Raji (cell line): ENCODE measurements around the gene PRKAR1B.

ENCODE experiments used
- POLR2A ChIP-seq: IDR thresholded peaks from 2 replicates; pipeline ENCODE4 v1.6.1; 2011; ENCODE audit warnings: low read depth, low read length, control low read depth; ENCODE audit not compliant: insufficient read depth

The PRKAR1B gene

GRCh38 chr7:748446-748845, 21.4 kb upstream of the PRKAR1B start:
- TF ChIP-seq POLR2A: no peak

DNA sequence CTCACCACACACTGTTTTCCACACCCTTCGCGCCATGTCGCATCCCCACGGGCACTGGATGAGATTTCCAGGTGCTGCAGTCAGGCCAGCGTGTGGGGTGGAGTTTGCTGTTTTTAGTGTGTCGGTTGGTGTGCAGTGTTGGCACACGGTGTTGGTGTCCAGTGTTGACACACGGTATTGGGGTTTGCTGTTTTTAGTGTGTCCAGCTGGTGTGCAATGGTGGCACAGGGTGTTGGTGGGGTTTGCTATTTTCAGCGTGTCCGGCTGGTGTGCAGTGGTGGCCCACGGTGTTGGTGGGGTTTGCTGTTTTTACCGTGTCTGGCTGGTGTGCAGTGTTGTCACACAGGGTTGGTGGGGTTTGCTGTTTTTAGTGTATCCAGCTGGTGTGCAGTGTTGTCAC, 20.1 kb upstream of the PRKAR1B start:
- TF ChIP-seq POLR2A: no peak

DNA sequence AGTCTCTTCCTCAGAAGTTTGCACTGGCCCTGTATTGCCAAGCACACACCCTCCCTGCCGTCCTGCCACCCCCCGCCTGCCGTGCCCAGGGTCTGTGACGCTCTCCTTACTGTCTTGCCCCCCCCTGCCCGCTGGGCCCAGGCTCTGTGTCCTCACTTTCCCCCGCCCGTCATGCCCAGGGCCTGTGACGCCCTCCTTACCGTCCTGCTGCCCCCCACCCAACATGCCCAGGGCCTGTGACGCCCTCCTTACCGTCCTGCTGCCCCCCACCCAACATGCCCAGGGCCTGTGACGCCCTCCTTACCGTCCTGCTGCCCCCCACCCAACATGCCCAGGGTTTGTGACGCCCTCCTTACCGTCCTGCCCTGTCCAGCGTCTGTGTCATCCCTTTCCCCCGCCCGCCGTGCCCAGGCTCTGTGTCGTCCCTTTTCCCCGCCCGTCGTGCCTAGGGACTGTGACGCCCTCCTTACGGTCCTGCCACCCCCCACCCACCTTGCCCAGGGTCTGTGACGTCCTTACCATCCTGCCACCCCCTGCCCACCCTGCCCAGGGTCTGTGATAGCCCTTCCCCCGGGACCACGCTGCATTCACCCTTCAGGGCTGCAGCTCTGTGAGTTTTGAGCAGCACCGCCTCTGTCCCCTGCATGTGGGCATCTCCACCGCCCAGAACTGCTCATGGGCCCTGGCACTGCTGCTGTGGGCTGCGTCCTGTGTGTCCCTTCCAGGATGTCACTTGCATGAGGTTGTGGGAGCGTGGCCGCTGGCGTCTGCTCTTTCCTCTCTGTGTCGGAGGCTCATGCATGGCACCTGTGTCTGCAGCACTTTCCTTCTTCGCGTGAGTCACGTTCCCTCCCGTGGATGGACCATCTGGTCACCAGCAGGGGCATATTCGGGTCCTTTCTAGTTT, 19.3 kb upstream of the PRKAR1B start:
- TF ChIP-seq POLR2A: no peak

DNA sequence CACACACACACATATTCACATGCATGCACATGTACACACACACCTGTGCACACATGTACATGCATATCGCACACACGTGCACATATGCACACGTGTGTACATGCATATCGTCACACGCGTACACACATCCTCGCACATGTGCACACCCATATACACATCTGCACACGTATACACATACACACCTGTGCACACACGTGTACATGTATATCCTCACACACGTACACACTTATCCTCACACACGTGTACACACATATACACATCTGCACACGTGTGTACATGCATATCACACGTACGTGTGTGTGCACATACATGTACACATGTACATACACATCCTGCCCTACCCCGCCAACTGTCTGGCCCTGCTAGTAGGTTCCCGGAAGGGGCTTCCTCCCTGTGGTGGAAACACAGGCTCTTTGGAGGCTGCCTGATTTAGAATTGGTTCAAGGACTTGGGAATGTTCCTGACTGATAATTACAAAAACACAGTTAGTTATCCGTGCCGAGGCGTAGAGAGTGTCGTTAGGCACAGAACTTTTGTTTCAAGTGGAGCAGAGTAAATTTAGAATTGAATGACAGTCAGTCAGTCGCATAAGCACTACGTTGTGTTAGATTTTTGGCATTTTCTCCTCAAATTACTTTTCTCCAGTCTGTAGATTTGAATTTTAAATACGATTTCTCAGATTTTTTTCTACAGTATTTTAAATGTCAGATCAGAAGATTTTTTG, 18.5 kb upstream of the PRKAR1B start:
- TF ChIP-seq POLR2A: no peak

DNA sequence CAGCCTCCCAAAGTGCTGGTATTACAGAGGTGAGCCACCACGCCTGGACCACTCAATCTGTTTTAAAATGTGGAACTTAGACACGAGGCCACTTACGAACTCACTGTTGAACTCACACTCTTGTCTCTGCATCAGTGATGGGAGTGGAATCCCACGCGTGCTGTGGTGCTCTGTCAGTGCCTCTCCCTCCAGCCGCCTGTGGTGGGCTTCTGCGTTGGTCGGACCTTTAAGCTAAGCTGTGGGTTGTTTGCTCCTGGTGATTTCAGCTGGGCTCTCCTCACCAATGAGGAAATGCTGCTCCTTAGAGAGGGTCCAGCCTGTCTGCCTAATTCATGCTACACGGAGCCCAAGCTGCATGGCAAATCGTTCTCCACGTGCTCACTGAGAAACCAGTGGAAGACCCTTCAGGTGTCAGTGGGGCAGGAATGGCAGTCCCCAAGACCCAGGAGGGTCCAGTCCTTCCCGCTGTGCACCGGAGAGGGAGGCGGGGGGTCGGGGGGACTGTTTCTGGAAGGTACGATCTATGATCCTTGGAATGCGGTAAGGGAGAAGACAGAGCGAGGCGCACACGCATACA, 17.9 kb upstream of the PRKAR1B start:
- TF ChIP-seq POLR2A: no peak

GRCh38 chr7:742791-743190, 15.7 kb upstream of the PRKAR1B start:
- no peak for TF ChIP-seq POLR2A

GRCh38 chr7:741850-742249, 14.8 kb upstream of the PRKAR1B start:
- TF ChIP-seq POLR2A: no peak

DNA sequence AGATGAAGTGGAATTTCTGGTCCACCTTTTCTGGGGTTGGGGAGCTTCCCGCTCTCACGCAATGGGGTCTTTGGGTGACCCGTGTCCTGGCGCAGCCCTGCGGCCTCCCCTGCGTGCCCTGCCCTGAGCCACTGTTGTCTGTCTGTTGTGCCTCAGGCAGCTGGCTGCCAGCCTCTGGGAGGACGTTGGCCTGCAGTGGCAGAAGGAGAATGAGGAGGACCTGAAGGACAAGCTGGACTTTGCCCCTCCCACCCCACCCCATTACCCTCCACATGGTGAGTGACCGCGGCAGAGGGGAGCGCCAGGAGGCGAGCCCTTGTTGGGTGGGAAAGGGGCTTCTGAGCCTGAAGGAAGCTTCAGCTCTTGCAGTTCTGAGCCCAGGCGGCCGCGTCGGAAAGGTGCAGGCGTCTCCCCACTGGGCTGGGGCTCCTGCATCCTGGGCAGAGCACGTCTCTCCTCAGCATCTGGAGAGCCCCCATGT, 14.2 kb upstream of the PRKAR1B start:
- TF ChIP-seq POLR2A: no peak

- TF ChIP-seq POLR2A: no peak
Observed at GRCh38 chr7:739983-740942, 13.2 kb upstream of the PRKAR1B start.

DNA sequence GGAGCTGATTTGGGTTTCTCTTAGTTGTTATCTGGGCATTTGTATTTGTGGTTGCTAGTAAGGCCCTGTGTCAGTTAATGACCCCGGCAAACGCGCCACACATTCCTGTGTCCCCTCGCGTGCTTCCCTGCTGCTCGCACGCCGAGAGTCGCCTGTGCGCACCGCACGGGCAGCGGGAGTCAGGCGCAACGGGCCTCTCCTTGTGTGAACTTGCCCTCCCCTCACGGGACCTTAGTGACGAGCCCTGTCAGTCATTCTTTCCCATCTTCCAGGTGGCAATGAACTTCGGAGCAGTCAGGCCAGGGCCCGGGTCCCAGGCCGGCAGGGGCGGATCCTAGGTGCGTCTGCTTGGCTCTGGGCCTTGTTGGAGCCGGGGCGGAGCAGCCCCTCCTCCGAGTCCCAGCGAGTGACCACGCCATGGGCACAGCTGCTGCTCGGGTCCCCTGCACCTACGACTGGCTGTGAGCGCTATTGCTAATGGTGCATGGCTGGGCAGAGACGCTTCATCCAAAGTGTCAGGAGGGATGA, 12.4 kb upstream of the PRKAR1B start:
- no peak for TF ChIP-seq POLR2A

GRCh38 chr7:738723-739454, 11.8 kb upstream of the PRKAR1B start:
- no peak for TF ChIP-seq POLR2A

DNA sequence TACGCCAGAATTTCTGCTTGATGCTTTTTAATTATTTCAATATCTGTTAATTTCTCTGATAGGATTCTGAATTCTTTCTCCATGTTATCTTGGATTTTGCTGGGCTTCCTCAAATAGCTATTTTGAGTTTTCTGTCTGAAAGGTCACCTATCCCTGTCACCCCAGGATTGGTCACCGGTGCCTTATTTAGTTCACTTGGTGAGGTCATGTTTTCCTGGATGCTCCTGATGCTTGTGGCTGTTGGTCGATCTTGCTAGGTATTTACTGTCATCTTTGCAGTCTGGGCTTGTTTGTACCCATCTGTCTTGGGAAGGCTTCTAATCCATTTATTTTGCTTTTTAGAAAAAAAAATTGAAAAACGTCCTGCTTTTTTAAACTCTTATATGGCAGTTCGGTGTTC, 11.2 kb upstream of the PRKAR1B start:
- TF ChIP-seq POLR2A: no peak

GRCh38 chr7:734808-735207, 7.7 kb upstream of the PRKAR1B start:
- TF ChIP-seq POLR2A: no peak

DNA sequence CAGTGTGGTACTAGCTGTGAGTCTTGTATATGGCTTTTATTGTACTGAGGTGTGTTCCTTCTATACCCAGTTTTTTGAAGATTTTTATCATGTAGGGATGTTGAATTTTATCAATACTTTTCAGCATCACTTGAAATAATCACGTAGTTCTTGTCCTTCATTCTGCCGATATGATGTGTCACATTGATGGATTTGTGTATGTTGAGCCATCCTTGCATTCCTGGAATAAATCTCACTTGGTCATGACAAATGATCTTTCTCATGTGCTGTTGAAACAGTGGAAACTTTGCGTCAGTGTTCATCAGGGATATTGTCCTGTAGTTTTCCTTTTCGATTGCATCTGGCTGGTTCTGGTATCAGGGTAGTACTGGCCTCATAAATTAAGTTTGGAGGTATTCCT, 7.1 kb upstream of the PRKAR1B start:
- no peak for TF ChIP-seq POLR2A
